ENCODE data around the gene CCL22.

The CCL22 gene

GRCh38 chr16:57376313-57376818 is 17.8 kb downstream of the CCL22 start:
- DNase-seq (ENCODE audit: low spot score): no peak

GRCh38 chr16:57377080-57377841 is 18.7 kb downstream of the CCL22 start:
- DNase-seq (ENCODE audit: low spot score): no peak

GRCh38 chr16:57379579-57379978 is 21.0 kb downstream of the CCL22 start:
- DNase-seq (ENCODE audit: low spot score): peak; percentile 11

DNA sequence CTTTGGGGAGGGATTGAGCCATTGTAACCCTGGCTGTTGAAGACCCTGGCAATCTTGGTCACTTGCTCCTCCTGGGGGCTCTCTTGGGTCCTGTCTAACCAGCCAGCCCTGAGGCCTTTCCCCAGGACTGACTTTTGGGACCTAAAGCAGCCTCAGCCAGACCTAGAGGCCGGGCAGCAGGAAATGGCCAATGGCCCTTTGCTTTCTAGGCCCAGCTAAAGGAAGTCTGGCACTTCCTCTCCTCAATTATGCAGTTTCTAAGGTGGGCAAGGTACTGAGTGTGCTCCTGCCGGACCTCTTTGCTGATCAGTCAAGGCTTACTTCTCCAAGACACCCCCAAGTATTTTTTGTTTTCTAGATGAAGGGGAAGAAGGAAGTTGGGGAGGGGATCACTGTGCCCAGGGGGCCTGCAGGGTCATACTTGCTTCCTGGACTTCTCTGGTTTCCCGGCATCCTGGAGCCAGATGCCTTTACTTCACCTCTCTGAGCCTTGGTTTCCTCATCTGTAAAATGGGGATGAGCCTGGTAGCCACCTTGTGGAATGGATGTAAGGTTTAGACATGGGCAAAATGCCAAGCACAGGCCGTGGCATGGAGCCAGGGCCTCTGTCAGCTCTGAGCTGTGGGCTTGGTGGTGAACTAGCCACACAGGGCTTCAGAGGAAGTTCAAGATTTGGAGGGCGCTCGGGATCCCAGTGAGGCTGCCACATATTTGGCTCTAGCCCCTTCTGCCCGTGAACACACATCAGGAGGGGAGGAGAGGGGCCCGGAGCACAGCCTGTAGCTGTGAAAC is 22.3 kb downstream of the CCL22 start:
- peak; percentile 9 for DNase-seq (ENCODE audit: low spot score)

GRCh38 chr16:57381791-57382534 is 23.4 kb downstream of the CCL22 start:
- peak; percentile 16 for DNase-seq (ENCODE audit: low spot score)

DNA sequence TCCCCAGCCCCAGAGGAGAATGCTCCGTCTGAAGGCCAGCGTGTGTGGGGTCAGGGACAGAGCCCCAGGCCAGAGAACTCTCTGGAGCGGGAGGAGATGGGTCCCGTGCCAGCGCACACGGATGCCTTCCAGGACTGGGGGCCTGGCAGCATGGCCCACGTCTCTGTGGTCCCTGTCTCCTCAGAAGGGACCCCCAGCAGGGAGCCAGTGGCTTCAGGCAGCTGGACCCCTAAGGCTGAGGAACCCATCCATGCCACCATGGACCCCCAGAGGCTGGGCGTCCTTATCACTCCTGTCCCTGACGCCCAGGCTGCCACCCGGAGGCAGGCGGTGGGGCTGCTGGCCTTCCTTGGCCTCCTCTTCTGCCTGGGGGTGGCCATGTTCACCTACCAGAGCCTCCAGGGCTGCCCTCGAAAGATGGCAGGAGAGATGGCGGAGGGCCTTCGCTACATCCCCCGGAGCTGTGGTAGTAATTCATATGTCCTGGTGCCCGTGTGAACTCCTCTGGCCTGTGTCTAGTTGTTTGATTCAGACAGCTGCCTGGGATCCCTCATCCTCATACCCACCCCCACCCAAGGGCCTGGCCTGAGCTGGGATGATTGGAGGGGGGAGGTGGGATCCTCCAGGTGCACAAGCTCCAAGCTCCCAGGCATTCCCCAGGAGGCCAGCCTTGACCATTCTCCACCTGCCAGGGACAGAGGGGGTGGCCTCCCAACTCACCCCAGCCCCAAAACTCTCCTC is 24.1 kb downstream of the CCL22 start:
- peak; percentile 30 for DNase-seq (ENCODE audit: low spot score)

GRCh38 chr16:57383276-57384247 is 25.0 kb downstream of the CCL22 start:
- DNase-seq (ENCODE audit: low spot score): peak; percentile 10

DNA sequence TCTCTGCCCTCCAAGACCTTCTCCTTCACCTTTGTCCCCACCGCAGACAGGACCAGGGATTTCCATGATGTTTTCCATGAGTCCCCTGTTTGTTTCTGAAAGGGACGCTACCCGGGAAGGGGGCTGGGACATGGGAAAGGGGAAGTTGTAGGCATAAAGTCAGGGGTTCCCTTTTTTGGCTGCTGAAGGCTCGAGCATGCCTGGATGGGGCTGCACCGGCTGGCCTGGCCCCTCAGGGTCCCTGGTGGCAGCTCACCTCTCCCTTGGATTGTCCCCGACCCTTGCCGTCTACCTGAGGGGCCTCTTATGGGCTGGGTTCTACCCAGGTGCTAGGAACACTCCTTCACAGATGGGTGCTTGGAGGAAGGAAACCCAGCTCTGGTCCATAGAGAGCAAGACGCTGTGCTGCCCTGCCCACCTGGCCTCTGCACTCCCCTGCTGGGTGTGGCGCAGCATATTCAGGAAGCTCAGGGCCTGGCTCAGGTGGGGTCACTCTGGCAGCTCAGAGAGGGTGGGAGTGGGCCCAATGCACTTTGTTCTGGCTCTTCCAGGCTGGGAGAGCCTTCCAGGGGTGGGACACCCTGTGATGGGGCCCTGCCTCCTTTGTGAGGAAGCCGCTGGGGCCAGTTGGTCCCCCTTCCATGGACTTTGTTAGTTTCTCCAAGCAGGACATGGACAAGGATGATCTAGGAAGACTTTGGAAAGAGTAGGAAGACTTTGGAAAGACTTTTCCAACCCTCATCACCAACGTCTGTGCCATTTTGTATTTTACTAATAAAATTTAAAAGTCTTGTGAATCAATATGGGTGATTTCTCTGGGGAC is 25.9 kb downstream of the CCL22 start:
- DNase-seq (ENCODE audit: low spot score): no peak

GRCh38 chr16:57385083-57385482 is 26.5 kb downstream of the CCL22 start:
- DNase-seq (ENCODE audit: low spot score): no peak

DNA sequence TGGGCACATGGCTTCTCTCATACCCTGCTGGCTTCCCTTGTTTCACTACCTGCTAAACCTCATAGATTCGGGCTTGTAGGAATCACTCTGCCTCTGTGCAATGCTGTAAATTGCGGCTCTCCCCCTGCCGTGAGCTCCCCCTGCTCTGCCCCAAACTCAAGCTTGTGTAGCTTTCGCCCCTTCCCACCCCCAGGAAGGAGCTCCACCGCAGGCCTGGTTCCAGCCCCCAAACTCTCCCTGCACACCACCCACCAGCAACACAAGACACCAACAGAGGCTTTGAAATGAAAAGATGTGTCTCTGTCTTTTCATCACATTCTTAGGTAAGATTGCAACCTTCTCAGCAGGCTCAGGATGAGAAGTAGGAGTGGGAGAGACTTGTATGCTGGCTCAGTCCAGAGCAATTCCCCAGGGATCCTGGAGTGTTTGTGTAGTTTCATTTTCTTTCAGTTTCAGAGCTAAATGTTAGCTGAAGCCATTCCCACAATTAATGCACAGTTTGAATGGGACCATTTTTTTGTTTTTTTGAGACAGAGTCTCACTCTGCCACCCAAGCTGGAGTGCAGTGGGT is 27.9 kb downstream of the CCL22 start:
- DNase-seq (ENCODE audit: low spot score): no peak

GRCh38 chr16:57387598-57388354 is 29.2 kb downstream of the CCL22 start:
- DNase-seq (ENCODE audit: low spot score): no peak

DNA sequence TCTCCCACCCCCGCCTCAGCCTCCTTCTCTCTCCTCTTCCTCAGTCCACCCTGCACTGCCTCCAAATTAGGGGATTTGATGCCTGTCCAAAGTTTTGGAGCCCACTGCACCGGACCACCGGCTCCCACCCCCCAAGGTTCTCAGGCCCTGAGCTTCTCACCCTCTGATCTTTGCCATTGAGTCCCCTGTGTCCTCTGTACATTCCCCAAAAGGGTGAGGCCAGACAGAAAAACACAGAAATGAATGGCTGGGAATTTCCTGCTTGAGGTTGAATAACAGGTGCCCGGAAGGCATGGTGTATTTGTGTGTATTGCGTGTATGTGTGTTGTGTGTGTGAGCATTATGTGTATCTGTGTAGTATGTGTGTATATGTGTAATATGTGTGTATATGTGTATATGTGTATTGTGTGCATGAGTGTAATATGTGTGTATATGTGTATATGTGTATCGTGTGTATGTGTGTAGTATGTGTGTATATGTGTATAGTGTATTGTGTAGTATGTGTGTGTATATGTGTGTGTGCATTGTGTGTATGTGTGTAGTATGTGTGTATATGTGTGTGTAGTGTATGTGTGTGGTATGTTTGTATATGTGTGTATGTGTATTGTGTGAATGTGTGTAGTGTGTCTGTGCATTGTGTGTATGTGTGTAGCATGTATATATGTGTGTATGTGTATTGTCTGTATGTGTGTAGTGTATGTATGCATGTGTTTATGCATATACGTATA is 29.9 kb downstream of the CCL22 start:
- DNase-seq (ENCODE audit: low spot score): peak; percentile 9

DNA sequence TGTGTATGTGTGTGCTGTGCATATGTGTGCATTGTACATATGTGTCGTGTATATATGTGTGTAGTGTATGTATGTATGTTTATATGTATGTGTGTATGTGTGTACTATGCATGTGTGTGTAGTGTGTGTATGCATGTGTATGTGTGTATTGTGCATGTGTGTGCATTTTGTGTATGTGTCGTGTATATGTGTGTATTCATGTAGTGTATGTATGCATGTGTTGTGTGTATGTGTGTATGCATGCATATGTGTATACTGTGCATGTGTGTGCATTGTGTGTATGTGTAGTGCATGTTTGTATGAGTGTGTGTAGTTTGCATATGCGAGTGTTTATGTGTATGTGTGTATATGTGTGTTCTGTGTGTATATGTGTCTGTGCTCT is 30.5 kb downstream of the CCL22 start:
- DNase-seq (ENCODE audit: low spot score): no peak

- peak; percentile 14 for DNase-seq (ENCODE audit: low spot score)
Measured at GRCh38 chr16:57390636-57391295, 32.2 kb downstream of the CCL22 start.

DNA sequence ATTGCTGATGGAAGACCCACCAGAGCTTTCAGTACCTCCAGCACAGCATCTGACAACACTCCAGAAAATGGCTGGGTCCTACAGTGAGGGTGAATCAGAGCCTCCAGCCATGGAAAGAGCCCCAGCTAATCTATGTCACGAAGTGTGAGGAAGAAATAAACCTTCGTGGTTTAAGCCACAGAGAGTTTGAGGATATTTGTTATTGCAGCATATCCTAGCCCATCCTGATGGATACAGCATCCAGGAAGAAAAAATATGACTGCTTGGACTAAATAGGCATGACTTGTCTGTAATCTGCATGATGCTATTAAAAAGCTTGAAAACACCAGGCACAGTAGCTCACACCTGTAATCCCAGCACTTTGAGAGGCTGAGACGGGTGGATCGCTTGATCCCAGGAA is 32.7 kb downstream of the CCL22 start:
- no peak for DNase-seq (ENCODE audit: low spot score)

DNA sequence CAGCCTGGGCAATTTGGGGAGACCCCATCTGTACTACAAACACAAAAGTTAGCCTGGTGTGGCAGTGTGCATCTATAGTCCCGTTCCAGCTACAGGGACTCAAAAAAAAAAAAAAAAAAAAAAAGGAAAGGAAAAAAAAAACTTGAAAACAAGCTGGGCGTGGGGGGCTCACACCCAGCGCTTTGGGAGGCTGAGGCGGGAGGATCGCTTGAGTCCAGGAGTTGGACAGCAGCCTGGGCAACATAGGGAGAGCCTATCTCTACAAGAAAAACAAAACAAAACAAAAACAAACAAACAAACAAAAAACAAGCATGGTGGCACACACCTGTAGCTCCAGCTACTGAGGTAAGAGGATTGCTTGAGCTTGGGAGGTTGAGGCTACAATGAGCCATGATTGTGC is 33.1 kb downstream of the CCL22 start:
- DNase-seq (ENCODE audit: low spot score): no peak

- peak; percentile 15 for DNase-seq (ENCODE audit: low spot score)
Measured at GRCh38 chr16:57392694-57393093, 34.1 kb downstream of the CCL22 start.
